Caco-2 (cell line): Measurements from ENCODE around the gene SLC25A33. TPM values are rescaled to one million over a fixed set of nuclear protein-coding genes. Genes with fewer than 3 reads are reported as not detected.
A peak's percentile ranks its signal among the peaks of the same experiment; 100 is the strongest.

ENCODE experiments used
- BruUV-seq: library from RNA; stranded (reverse); fragments of 400-500 nt; replicated peaks from 2 replicates; lab custom pipeline; 2021; lab: Mats Ljungman, UMichigan
- CTCF ChIA-PET: fragments of 300-600 bp; sonication (Branson Sonifier 250); formaldehyde crosslinking; loops from one replicate; lab custom pipeline; 2022; ENCODE audit warnings: antibody characterized with exemption; lab: Charles Lee
- POLR2A ChIA-PET: fragments of 300-600 bp; sonication (Branson Sonifier 250); formaldehyde crosslinking; loops from one replicate; lab custom pipeline; 2022; ENCODE audit warnings: antibody characterized with exemption; lab: Charles Lee
- DNase-seq, 2 experiments: peaks; one replicate each; pipeline versions ENCODE4 v3.0.0 to v3.0.0-alpha.2; 2020 to 2022
- H3K27me3 ChIP-seq: replicated peaks from 2 replicates; pipeline ENCODE4 v1.6.0; 2011; ENCODE audit warnings: low read length; ENCODE audit not compliant: control insufficient read depth, insufficient read depth
- H3K36me3 ChIP-seq: 2 replicates; pipeline ENCODE4 v1.5.1; 2011; ENCODE audit warnings: low read length; ENCODE audit not compliant: control insufficient read depth, insufficient read depth
- H3K4me1 ChIP-seq: fragments of 250-450 bp; sonication (Bioruptor Pico); 2 replicates; pipeline ENCODE4 v1.5.1; 2020; ENCODE audit warnings: mild to moderate bottlenecking
- H3K4me3 ChIP-seq: 2 replicates; pipeline ENCODE4 v1.5.1; 2011; ENCODE audit warnings: low read depth, mild to moderate bottlenecking, control low read depth, low read length
- H3K9me3 ChIP-seq: fragments of 250-450 bp; sonication (Bioruptor Pico); 2 replicates; pipeline ENCODE4 v1.5.1; 2020; ENCODE audit warnings: mild to moderate bottlenecking, moderate library complexity
- H3K27ac Mint-ChIP-seq: one replicate; pipeline ENCODE4 v1.8.0; 2022; ENCODE audit warnings: mixed read lengths; ENCODE audit not compliant: unreplicated experiment
- H3K27me3 Mint-ChIP-seq: one replicate; pipeline ENCODE4 v1.8.0; 2022; ENCODE audit warnings: mixed read lengths; ENCODE audit not compliant: insufficient read depth, unreplicated experiment
- H3K36me3 Mint-ChIP-seq: one replicate; pipeline ENCODE4 v1.8.0; 2022; ENCODE audit warnings: mild to moderate bottlenecking, mixed read lengths; ENCODE audit not compliant: insufficient read depth, unreplicated experiment
- H3K4me1 Mint-ChIP-seq: one replicate; pipeline ENCODE4 v1.8.0; 2022; ENCODE audit warnings: low read depth, mixed read lengths; ENCODE audit not compliant: unreplicated experiment
- H3K4me3 Mint-ChIP-seq: one replicate; pipeline ENCODE4 v1.8.0; 2022; ENCODE audit warnings: mild to moderate bottlenecking, moderate library complexity, mixed read lengths; ENCODE audit not compliant: unreplicated experiment
- H3K9me3 Mint-ChIP-seq: one replicate; pipeline ENCODE4 v1.8.0; 2022; ENCODE audit warnings: mixed read lengths; ENCODE audit not compliant: unreplicated experiment
- intact Hi-C: fragments of 100-400 bp; cut with micrococcal nuclease; formaldehyde crosslinking; loops from one replicate; pipeline ENCODE4 v1.10.0; 2022; ENCODE audit not compliant: unreplicated experiment
- total RNA-seq: library from RNA; stranded (reverse); gene quantifications from 2 replicates; pipeline ENCODE4 v1.2.3, GENCODE V29; 2022
- TF ChIP-seq, protein P1 (sequence below), 2 experiments: fragments of 200-600 bp in 1 of 2; IDR thresholded peaks; 1 replicate in 1 of 2; 2 replicates in 1 of 2; pipeline versions ENCODE4 v1.5.1 to v1.8.0; 2011 to 2022; ENCODE audit warnings: antibody characterized with exemption in 1 of 2, control low read depth in 1 of 2, inconsistent platforms in 1 of 2, low read depth in 1 of 2, low read length in 1 of 2, mild to moderate bottlenecking in 1 of 2, moderate library complexity in 1 of 2; ENCODE audit not compliant: insufficient read depth in 1 of 2, severe bottlenecking in 1 of 2, unreplicated experiment in 1 of 2

Gene SLC25A33
- total RNA-seq, 1 experiment from 2014 or later: 11.2 TPM

DNA sequence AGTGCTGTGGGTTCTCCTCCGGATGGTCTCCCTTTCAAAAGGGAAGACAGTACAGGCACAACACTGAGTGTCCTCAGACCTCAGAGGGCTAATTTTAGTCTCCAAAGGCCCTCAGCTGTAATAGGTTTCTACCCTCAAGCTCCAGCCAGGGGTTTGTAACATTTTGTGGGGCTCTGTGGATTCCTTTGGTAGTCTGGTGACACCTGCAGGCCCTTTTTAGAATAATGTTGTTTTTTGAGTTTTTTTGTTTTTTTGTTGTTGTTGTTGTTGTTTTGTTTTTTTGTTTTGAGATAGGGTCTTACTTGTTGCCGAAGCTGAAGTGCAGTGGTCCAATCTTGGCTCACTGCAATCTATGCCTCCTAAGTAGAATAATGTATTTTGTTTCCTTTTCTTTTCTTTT is 34.5 kb downstream of the SLC25A33 start:
- H3K9me3 Mint-ChIP-seq: no peaks in the 10 kb centered on the region
- peak in 1 of 2 experiments; percentile 13 for DNase-seq
- H3K27ac Mint-ChIP-seq: no peak overlapping the region
- no peaks in the 10 kb centered on the region for H3K9me3 ChIP-seq
- TF ChIP-seq, protein P1, sequence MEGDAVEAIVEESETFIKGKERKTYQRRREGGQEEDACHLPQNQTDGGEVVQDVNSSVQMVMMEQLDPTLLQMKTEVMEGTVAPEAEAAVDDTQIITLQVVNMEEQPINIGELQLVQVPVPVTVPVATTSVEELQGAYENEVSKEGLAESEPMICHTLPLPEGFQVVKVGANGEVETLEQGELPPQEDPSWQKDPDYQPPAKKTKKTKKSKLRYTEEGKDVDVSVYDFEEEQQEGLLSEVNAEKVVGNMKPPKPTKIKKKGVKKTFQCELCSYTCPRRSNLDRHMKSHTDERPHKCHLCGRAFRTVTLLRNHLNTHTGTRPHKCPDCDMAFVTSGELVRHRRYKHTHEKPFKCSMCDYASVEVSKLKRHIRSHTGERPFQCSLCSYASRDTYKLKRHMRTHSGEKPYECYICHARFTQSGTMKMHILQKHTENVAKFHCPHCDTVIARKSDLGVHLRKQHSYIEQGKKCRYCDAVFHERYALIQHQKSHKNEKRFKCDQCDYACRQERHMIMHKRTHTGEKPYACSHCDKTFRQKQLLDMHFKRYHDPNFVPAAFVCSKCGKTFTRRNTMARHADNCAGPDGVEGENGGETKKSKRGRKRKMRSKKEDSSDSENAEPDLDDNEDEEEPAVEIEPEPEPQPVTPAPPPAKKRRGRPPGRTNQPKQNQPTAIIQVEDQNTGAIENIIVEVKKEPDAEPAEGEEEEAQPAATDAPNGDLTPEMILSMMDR (IDR thresholded peaks at IDR 0.05; ENCODE audit: insufficient read depth in 1 of 2, low read depth in 1 of 2, low read length in 1 of 2, severe bottlenecking in 1 of 2, unreplicated experiment in 1 of 2): peak; percentile 14 to 19
- H3K27me3 ChIP-seq: no peaks in the 10 kb centered on the region
- peaks cover 6% of the 10 kb centered on the region for H3K4me1 Mint-ChIP-seq
- ChIA-PET CTCF (interaction anchor here (0.7 to 1.5 kb wide), 4 partner anchors 65 to 292 kb away, joined by 3 to 4 read pairs (median 3); no protein-coding TSS in a partner anchor), POLR2A (no interaction called here)
- H3K27me3 Mint-ChIP-seq: no peaks in the 10 kb centered on the region
- peaks cover 65% of the 10 kb centered on the region for H3K36me3 Mint-ChIP-seq
- no TSS peak for BruUV-seq
- intact Hi-C loops: loop anchor here (1.0 to 10.0 kb wide), 3 partner anchors 27 to 289 kb away; no protein-coding TSS in a partner anchor
- no peaks in the 10 kb centered on the region for H3K4me1 ChIP-seq
- H3K4me3 ChIP-seq: no peak overlapping the region
- no peak overlapping the region for H3K4me3 Mint-ChIP-seq
- no peaks in the 10 kb centered on the region; the same call in 1 of the 2 replicates for H3K36me3 ChIP-seq

DNA sequence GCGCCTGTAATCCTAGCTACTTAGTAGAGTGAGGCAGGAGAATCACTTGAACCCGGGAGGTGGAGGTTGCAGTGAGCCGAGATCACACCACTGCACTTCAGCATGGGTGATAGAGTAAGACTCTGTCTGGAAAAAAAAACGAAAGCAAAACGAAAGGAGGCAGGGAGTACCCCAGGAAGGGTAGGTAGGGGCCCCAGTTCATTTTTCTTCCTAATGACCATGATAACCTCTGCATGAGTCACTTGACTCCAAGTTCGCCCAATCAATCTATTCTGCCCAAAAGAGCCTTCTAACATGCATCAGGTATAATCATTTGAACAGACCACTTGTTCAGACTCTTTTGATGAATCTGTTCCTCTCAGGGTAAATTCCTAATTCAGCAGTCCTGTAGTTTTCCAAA is 36.2 kb downstream of the SLC25A33 start:
- CTCF ChIA-PET: interaction anchor here (0.6 kb wide), 2 partner anchors 82 to 122 kb away, joined by 3 to 7 read pairs; no protein-coding TSS in a partner anchor
- BruUV-seq: no TSS peak

DNA sequence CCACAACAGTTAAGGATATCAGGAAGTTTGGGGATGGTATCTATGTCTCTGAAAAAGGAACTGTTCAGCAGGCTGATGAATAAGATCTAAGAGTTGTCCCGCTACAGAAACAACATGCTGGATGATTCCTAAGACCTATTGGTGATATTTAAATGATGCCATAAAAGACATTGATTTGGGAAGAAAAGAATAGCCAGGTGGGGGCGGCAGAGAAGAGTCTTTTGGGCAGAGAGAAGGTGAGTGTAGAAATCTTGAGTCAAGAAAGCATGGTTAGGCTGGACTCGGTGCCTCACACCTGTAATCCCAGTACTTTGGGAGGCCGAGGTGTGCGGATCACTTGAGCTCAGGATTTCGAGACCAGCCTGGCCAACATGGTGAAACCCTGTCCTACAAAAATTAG is 37.6 kb downstream of the SLC25A33 start:
- intact Hi-C loops: loop anchor here (10.0 kb wide), 1 partner anchor 292 kb away; no protein-coding TSS in a partner anchor
- H3K36me3 ChIP-seq: peaks cover 1% of the 10 kb centered on the region; the same call in 1 of the 2 replicates
- TF ChIP-seq, protein P1 (IDR thresholded peaks at IDR 0.05; ENCODE audit: insufficient read depth in 1 of 2, low read depth in 1 of 2, low read length in 1 of 2, severe bottlenecking in 1 of 2, unreplicated experiment in 1 of 2): peak in 1 of 2 experiments; percentile 5
- DNase-seq: no peak
- BruUV-seq: no TSS peak
- Mint-ChIP-seq H3K27ac (no peak overlapping the region), H3K4me3 (no peak overlapping the region), H3K36me3 (peaks cover 61% of the 10 kb centered on the region), H3K4me1 (peaks cover 6% of the 10 kb centered on the region), H3K9me3 (no peaks in the 10 kb centered on the region), H3K27me3 (no peaks in the 10 kb centered on the region)
- ChIA-PET CTCF (no interaction called here), POLR2A (no interaction called here)
- H3K27me3 ChIP-seq: no peaks in the 10 kb centered on the region
- no peaks in the 10 kb centered on the region for H3K9me3 ChIP-seq
- H3K4me3 ChIP-seq: no peak overlapping the region
- no peaks in the 10 kb centered on the region for H3K4me1 ChIP-seq

More for the DNA sequence above, 36.2 kb downstream of the SLC25A33 start:
- POLR2A ChIA-PET: no interaction called here
- Histone ChIP-seq H3K36me3 (peaks cover 1% of the 10 kb centered on the region; the same call in 1 of the 2 replicates), H3K4me3 (no peak overlapping the region), H3K9me3 (no peaks in the 10 kb centered on the region), H3K4me1 (no peaks in the 10 kb centered on the region), H3K27me3 (no peaks in the 10 kb centered on the region)
- H3K4me3 Mint-ChIP-seq: no peak overlapping the region
- H3K4me1 Mint-ChIP-seq: peaks cover 6% of the 10 kb centered on the region
- no peak for DNase-seq
- no peak overlapping the region for H3K27ac Mint-ChIP-seq
- H3K27me3 Mint-ChIP-seq: no peaks in the 10 kb centered on the region
- H3K36me3 Mint-ChIP-seq: peaks cover 63% of the 10 kb centered on the region
- TF ChIP-seq, protein P1 (IDR thresholded peaks at IDR 0.05; ENCODE audit: insufficient read depth in 1 of 2, low read depth in 1 of 2, low read length in 1 of 2, severe bottlenecking in 1 of 2, unreplicated experiment in 1 of 2): no peak
- intact Hi-C loops: loop anchor here (10.0 kb wide), 1 partner anchor 291 kb away; no protein-coding TSS in a partner anchor
- no peaks in the 10 kb centered on the region for H3K9me3 Mint-ChIP-seq
